ENCODE measurements around the gene NEU1. TPM values are rescaled to one million over a fixed set of nuclear protein-coding genes. Genes with fewer than 3 reads are reported as not detected.

Gene NEU1
- total and polyA plus RNA-seq, 2 donors (not counting 1 experiment from before 2014, with no cell fraction given) = 51.2 to 100 TPM

DNA sequence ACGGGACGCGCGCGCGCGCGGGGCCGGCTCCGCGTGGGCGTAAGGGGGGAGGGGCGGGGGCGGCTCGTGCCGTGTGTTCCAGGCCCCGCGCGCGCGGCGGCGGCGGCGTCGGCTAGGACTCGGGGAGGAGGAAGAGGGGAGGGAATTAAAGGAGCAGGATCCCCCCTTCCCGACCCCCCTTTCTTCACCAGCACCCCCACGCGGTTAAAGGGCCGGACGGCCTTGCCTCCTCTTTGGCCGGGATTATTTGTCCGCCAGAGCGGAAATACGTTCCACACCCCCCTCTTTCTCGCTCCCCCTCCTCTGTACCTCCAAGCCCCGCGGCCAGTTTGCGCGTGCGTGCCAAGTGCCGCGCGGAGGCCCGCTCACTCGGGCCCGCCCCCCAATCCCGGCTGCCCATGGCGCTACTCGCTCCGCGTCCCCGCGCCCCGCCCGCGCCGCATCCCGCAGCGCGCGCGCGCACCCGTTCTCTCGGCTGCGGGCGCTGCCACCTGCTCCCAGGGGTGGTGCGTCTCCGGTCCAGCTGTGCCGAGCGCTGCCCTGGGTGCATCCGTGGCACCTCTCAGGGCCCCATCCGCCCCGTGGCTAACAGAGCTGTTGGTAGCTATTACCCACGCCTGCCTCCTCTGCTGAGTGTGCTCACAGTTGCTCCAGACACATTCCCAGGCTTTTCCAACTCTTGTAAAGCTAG lies 39.5 kb upstream of the NEU1 start, which contains the start of gene ZBTB12:
ZBTB12 (minus strand) TSS at position 134 of the 691 bp plus-strand sequence. CDS start 781 bp downstream, outside the sequence.
- H3K9me3 ChIP-seq (ENCODE audit: control insufficient read depth, insufficient read depth, low read depth, low read length) = no peaks in the 10 kb centered on the region
- peaks cover 1% of the 10 kb centered on the region for H3K36me3 ChIP-seq (ENCODE audit: control insufficient read depth, insufficient read depth, low read length)
- no peaks in the 10 kb centered on the region for H3K27me3 ChIP-seq (ENCODE audit: control insufficient read depth, insufficient read depth, low read length)
- DNase-seq (ENCODE audit: low read depth in 2 of 2) = peak; percentile 96 to 99
- peak within 1 kb of the TSS; percentile 78 for H2AFZ ChIP-seq (ENCODE audit: low read length)
- TF ChIP-seq, protein P1, sequence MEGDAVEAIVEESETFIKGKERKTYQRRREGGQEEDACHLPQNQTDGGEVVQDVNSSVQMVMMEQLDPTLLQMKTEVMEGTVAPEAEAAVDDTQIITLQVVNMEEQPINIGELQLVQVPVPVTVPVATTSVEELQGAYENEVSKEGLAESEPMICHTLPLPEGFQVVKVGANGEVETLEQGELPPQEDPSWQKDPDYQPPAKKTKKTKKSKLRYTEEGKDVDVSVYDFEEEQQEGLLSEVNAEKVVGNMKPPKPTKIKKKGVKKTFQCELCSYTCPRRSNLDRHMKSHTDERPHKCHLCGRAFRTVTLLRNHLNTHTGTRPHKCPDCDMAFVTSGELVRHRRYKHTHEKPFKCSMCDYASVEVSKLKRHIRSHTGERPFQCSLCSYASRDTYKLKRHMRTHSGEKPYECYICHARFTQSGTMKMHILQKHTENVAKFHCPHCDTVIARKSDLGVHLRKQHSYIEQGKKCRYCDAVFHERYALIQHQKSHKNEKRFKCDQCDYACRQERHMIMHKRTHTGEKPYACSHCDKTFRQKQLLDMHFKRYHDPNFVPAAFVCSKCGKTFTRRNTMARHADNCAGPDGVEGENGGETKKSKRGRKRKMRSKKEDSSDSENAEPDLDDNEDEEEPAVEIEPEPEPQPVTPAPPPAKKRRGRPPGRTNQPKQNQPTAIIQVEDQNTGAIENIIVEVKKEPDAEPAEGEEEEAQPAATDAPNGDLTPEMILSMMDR (conservative IDR thresholded peaks at IDR 0.05 in 1 of 2, IDR thresholded peaks at IDR 0.05 in 1 of 2; ENCODE audit: low read depth in 1 of 2, low read length in 2 of 2) = no peak
- TF ChIP-seq EZH2 (IDR thresholded peaks at IDR 0.05; ENCODE audit: low read length, missing control alignments) = no peak
- H3K4me1 ChIP-seq (ENCODE audit: control insufficient read depth, extremely low read depth, insufficient read depth, low read length) = peaks cover 11% of the 10 kb centered on the region
- peak within 1 kb of the TSS; percentile 50 for H3K9ac ChIP-seq (ENCODE audit: insufficient read depth, low read length)
- peak within 1 kb of the TSS; percentile 83 for H3K4me2 ChIP-seq (ENCODE audit: extremely low read depth, insufficient read depth, low read length)
- peak within 1 kb of the TSS; percentile 63 to 68 (median 66) for H3K4me3 ChIP-seq (replicated peaks in 1 of 4; ENCODE audit: control extremely low read depth in 1 of 4, insufficient read depth in 1 of 4, low read depth in 3 of 4, low read length in 4 of 4)
- H3K27ac ChIP-seq (ENCODE audit: insufficient read depth, low read length) = peak within 1 kb of the TSS; percentile 61
- H4K20me1 ChIP-seq (ENCODE audit: control insufficient read depth, extremely low read depth, insufficient read depth, low read length) = no peaks in the 10 kb centered on the region
- peaks cover 9% of the 10 kb centered on the region for H3K79me2 ChIP-seq (ENCODE audit: control insufficient read depth, insufficient read depth, low read length)

DNA sequence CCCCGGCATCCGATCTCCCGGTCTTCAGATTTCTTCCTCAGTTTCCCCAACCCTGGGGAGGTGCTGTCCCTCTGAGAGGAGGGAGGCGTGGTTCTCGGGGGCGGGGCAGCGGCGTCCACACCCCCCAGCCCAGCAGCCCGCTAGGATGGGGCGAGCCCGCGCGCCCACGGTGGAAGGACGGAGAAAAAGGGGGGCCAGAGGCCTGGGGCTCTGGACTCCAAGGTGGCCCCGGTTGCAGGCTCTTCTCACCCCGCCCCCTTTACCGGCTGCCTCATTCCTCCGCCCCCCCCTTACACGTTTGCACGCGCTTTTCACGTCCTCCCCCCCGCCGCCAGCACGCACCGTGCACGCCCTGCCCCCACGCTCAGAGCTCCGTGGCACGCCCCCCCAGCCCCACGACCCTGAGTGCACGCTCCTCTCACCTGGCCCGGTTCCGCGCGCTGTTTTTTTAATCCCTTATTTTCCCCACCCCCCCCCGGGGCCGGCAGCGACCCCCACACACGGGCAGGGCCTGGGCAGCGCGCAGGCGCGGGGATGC lies 38.9 kb upstream of the NEU1 start:
- H3K9ac ChIP-seq (ENCODE audit: insufficient read depth, low read length) = peak overlapping the region; percentile 50

DNA sequence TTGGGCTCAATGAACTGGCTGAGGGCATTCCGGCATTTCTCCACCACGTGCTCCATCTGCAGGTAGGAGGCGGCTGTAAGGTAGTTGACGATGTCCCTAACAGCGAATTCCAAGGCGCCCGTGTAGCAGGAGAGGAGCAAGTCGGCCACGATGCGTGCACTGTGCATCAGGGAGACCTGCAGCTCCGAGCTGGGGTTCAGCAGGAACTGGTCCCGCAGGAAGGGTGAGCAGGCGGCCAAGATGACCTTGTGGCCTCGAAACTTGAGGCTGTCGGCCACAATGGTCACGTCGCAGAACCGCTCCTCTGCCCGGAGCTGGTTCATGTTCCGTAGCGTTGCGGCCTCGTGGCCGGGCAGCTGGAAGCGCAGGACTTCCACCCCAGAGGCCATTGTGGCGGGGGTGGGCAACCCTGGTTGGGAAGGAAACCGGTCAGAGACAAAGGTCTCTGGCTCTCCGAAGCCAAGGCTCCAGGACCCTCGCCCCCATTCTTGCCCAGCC lies 38.3 kb upstream of the NEU1 start:
- H3K4me2 ChIP-seq (ENCODE audit: extremely low read depth, insufficient read depth, low read length) = peak overlapping the region; percentile 69
- no peak overlapping the region for H2AFZ ChIP-seq (ENCODE audit: low read length)
- no peaks in the 10 kb centered on the region for H3K27me3 ChIP-seq (ENCODE audit: control insufficient read depth, insufficient read depth, low read length)
- peak overlapping the region; percentile 41 to 68 (median 56) for H3K4me3 ChIP-seq (replicated peaks in 1 of 4; ENCODE audit: control extremely low read depth in 1 of 4, insufficient read depth in 1 of 4, low read depth in 3 of 4, low read length in 4 of 4)
- TF ChIP-seq, protein P1 (conservative IDR thresholded peaks at IDR 0.05 in 1 of 2, IDR thresholded peaks at IDR 0.05 in 1 of 2; ENCODE audit: low read depth in 1 of 2, low read length in 2 of 2) = no peak
- TF ChIP-seq EZH2 (IDR thresholded peaks at IDR 0.05; ENCODE audit: low read length, missing control alignments) = no peak
- no peaks in the 10 kb centered on the region for H4K20me1 ChIP-seq (ENCODE audit: control insufficient read depth, extremely low read depth, insufficient read depth, low read length)
- DNase-seq (ENCODE audit: low read depth in 2 of 2) = no peak
- no peak overlapping the region for H3K27ac ChIP-seq (ENCODE audit: insufficient read depth, low read length)
- H3K4me1 ChIP-seq (ENCODE audit: control insufficient read depth, extremely low read depth, insufficient read depth, low read length) = peaks cover 12% of the 10 kb centered on the region
- peak overlapping the region; percentile 8 for H3K9ac ChIP-seq (ENCODE audit: insufficient read depth, low read length)
- peaks cover 9% of the 10 kb centered on the region for H3K79me2 ChIP-seq (ENCODE audit: control insufficient read depth, insufficient read depth, low read length)
- H3K9me3 ChIP-seq (ENCODE audit: control insufficient read depth, insufficient read depth, low read depth, low read length) = no peaks in the 10 kb centered on the region
- H3K36me3 ChIP-seq (ENCODE audit: control insufficient read depth, insufficient read depth, low read length) = peaks cover 1% of the 10 kb centered on the region

More for the DNA sequence above, 38.9 kb upstream of the NEU1 start:
- H3K27me3 ChIP-seq (ENCODE audit: control insufficient read depth, insufficient read depth, low read length) = no peaks in the 10 kb centered on the region
- H3K36me3 ChIP-seq (ENCODE audit: control insufficient read depth, insufficient read depth, low read length) = peaks cover 1% of the 10 kb centered on the region
- peaks cover 11% of the 10 kb centered on the region for H3K4me1 ChIP-seq (ENCODE audit: control insufficient read depth, extremely low read depth, insufficient read depth, low read length)
- TF ChIP-seq, protein P1 (conservative IDR thresholded peaks at IDR 0.05 in 1 of 2, IDR thresholded peaks at IDR 0.05 in 1 of 2; ENCODE audit: low read depth in 1 of 2, low read length in 2 of 2) = no peak
- no peak for TF ChIP-seq EZH2 (IDR thresholded peaks at IDR 0.05; ENCODE audit: low read length, missing control alignments)
- H3K4me3 ChIP-seq (replicated peaks in 1 of 4; ENCODE audit: control extremely low read depth in 1 of 4, insufficient read depth in 1 of 4, low read depth in 3 of 4, low read length in 4 of 4) = peak overlapping the region; percentile 41 to 68 (median 56)
- H3K79me2 ChIP-seq (ENCODE audit: control insufficient read depth, insufficient read depth, low read length) = peaks cover 9% of the 10 kb centered on the region
- peak overlapping the region; percentile 69 for H3K4me2 ChIP-seq (ENCODE audit: extremely low read depth, insufficient read depth, low read length)
- H3K27ac ChIP-seq (ENCODE audit: insufficient read depth, low read length) = peak overlapping the region; percentile 14
- no peaks in the 10 kb centered on the region for H3K9me3 ChIP-seq (ENCODE audit: control insufficient read depth, insufficient read depth, low read depth, low read length)
- no peaks in the 10 kb centered on the region for H4K20me1 ChIP-seq (ENCODE audit: control insufficient read depth, extremely low read depth, insufficient read depth, low read length)
- no peak overlapping the region for H2AFZ ChIP-seq (ENCODE audit: low read length)
- DNase-seq (ENCODE audit: low read depth in 2 of 2) = peak; percentile 30 to 62
